GM20431 (cell line): Measurements from ENCODE around the gene LY86.

ENCODE experiments used
- in situ Hi-C: fragments of 300-500 bp; cut with MseI, MboI; formaldehyde crosslinking; loops from one replicate; pipeline ENCODE4 v1.15.0; 2020; ENCODE audit warnings: low sequenced_read_pairs; ENCODE audit not compliant: unreplicated experiment

The LY86 gene

GRCh38 chr6:6645261-6645917 is 56.9 kb downstream of the LY86 start:
- in situ Hi-C loops, result no loop called here

- in situ Hi-C loops, result no loop called here
Measured at GRCh38 chr6:6646384-6646783, 57.9 kb downstream of the LY86 start.

GRCh38 chr6:6646859-6647258 is 58.3 kb downstream of the LY86 start:
- in situ Hi-C loops, result no loop called here

- in situ Hi-C loops, result no loop called here
Measured at GRCh38 chr6:6648692-6649343, 60.3 kb downstream of the LY86 start.

- in situ Hi-C loops, result no loop called here
Measured at GRCh38 chr6:6649824-6650349, 61.4 kb downstream of the LY86 start.

GRCh38 chr6:6650839-6651238 is 62.3 kb downstream of the LY86 start:
- in situ Hi-C loops, result no loop called here

- in situ Hi-C loops, result no loop called here
Measured at GRCh38 chr6:6651335-6651734, 62.8 kb downstream of the LY86 start.

GRCh38 chr6:6652932-6653331 is 64.4 kb downstream of the LY86 start:
- in situ Hi-C loops, result no loop called here

- in situ Hi-C loops, result no loop called here
Measured at GRCh38 chr6:6654599-6655575, 66.4 kb downstream of the LY86 start.

GRCh38 chr6:6655805-6656251 is 67.3 kb downstream of the LY86 start:
- in situ Hi-C loops, result no loop called here

- in situ Hi-C loops, result no loop called here
Measured at GRCh38 chr6:6656287-6656686, 67.8 kb downstream of the LY86 start.

GRCh38 chr6:6657085-6657819 is 68.7 kb downstream of the LY86 start:
- in situ Hi-C loops, result no loop called here

- in situ Hi-C loops, result no loop called here
Measured at GRCh38 chr6:6657820-6658217, 69.3 kb downstream of the LY86 start.

GRCh38 chr6:6659600-6660327 is 71.2 kb downstream of the LY86 start:
- in situ Hi-C loops, result no loop called here

GRCh38 chr6:6660339-6661045 is 72.0 kb downstream of the LY86 start:
- in situ Hi-C loops, result no loop called here

GRCh38 chr6:6661191-6661590 is 72.7 kb downstream of the LY86 start:
- in situ Hi-C loops, result no loop called here

- in situ Hi-C loops, result no loop called here
Measured at GRCh38 chr6:6661684-6662083, 73.2 kb downstream of the LY86 start.

- in situ Hi-C loops, result no loop called here
Measured at GRCh38 chr6:6663421-6664135, 75.1 kb downstream of the LY86 start.
